Gastrocnemius medialis (tissue), 4 donors: ENCODE data around the gene ITIH5.

Experiments
- CTCF ChIP-seq, 5 experiments: fragments of 450-650 bp in 3 of 5; fragments of 200-600 bp in 2 of 5; sonication (generic) in 2 of 5; IDR thresholded peaks in 4 of 5; conservative IDR thresholded peaks in 1 of 5; 1 replicate in 4 of 5; 2 replicates in 1 of 5; pipeline ENCODE4 v1.5.1; 2016 to 2019; ENCODE audit warnings: antibody characterized with exemption in 5 of 5, mild to moderate bottlenecking in 3 of 5, moderate library complexity in 3 of 5
- POLR2A ChIP-seq, 2 donors: fragments of 450-650 bp; IDR thresholded peaks; one replicate each; pipeline ENCODE4 v1.6.1; 2017; ENCODE audit warnings: antibody characterized with exemption in 2 of 2, mild to moderate bottlenecking in 2 of 2, moderate library complexity in 2 of 2

- TF ChIP-seq CTCF (IDR thresholded peaks at IDR 0.05 in 4 of 5, conservative IDR thresholded peaks at IDR 0.05 in 1 of 5) (no peak), POLR2A (IDR thresholded peaks at IDR 0.05) (no peak)
Observed at GRCh38 chr10:7576340-7576739, 90.4 kb downstream of the ITIH5 start.
